ENCODE data around the gene STX4.
"Not testable (repeated sequence)": the region's sequence is repeated elsewhere in the genome, so short reads cannot be mapped to it uniquely, and the experiment has no call there.

Gene STX4

GRCh38 chr16:31011815-31012214 is 21.5 kb upstream of the STX4 start:
- DNase-seq; in situ Hi-C loops (cut with MboI; ENCODE audit: low pct_unique_long_range_greater_than_20kb, low sequenced_read_pairs): not testable (repeated sequence)

DNA sequence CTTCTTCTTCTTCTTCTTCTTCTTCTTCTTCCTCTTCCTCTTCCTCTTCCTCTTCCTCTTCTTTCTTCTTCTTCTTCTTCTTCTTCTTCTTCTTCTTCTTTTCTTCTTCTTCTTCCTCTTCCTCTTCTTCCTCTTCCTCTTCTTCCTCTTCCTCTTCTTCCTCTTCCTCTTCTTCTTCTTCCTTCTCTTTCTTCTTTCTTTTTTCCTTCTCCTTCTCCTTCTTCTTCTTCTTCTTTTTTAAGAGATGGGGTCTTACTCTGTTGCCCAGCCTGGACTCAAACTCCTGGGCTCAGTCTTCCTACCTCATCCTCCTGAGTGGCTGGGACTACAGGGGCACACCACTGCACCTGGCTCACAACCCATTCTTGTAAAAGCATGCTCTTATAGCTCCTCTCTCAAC is 20.1 kb upstream of the STX4 start:
- in situ Hi-C loops (cut with MboI; ENCODE audit: low pct_unique_long_range_greater_than_20kb, low sequenced_read_pairs); DNase-seq: not testable (repeated sequence)

- in situ Hi-C loops (cut with MboI; ENCODE audit: low pct_unique_long_range_greater_than_20kb, low sequenced_read_pairs): no loop called here
- DNase-seq: no peak
Measured at GRCh38 chr16:31016018-31016417, 17.3 kb upstream of the STX4 start.

- in situ Hi-C loops (cut with MboI; ENCODE audit: low pct_unique_long_range_greater_than_20kb, low sequenced_read_pairs): not testable (repeated sequence)
Measured at GRCh38 chr16:31017756-31018155, 15.6 kb upstream of the STX4 start.

DNA sequence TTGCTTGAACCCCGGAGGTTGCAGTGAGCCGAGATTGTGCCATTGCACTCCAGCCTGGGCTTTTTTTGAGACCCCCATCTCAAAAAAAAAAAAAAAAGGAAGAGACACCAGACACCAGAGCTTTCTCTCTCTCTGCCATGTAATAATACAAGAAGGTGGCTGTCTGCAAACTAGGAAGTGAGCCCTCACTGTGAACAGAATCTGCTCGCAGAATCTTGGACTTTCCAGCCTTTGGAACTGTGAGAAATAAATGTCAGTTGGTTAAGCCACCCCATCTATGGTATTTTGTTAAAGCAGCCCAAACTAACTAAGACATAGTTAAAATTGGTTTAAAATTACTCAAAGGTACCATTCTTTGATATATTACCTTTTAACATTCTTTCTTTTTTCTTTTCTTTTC is 12.8 kb upstream of the STX4 start:
- in situ Hi-C loops (cut with MboI; ENCODE audit: low pct_unique_long_range_greater_than_20kb, low sequenced_read_pairs): no loop called here
- DNase-seq: no peak

More at GRCh38 chr16:31017756-31018155, 15.6 kb upstream of the STX4 start:
- not testable (repeated sequence) for DNase-seq

GRCh38 chr16:31022544-31023251 is 10.7 kb upstream of the STX4 start:
- in situ Hi-C loops (cut with MboI; ENCODE audit: low pct_unique_long_range_greater_than_20kb, low sequenced_read_pairs): no loop called here
- no peak for DNase-seq

DNA sequence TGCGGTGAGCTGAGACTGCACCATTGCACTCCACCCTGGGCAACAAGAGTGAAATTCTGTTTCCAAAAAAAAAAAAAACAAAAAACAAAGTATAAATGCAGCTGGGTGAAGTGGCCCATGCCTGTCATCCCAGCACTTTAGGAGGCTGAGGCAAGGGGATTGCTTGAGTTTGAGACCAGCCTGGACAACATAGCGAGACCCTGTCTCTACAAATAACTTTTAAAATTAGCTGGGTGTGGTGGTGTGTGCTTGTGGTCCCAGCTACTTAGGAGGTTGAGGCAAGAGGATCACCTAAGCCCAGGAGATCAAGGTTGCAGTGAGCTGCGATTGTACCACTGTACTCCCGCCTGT is 10.1 kb upstream of the STX4 start:
- no peak for DNase-seq
- in situ Hi-C loops (cut with MboI; ENCODE audit: low pct_unique_long_range_greater_than_20kb, low sequenced_read_pairs): no loop called here

DNA sequence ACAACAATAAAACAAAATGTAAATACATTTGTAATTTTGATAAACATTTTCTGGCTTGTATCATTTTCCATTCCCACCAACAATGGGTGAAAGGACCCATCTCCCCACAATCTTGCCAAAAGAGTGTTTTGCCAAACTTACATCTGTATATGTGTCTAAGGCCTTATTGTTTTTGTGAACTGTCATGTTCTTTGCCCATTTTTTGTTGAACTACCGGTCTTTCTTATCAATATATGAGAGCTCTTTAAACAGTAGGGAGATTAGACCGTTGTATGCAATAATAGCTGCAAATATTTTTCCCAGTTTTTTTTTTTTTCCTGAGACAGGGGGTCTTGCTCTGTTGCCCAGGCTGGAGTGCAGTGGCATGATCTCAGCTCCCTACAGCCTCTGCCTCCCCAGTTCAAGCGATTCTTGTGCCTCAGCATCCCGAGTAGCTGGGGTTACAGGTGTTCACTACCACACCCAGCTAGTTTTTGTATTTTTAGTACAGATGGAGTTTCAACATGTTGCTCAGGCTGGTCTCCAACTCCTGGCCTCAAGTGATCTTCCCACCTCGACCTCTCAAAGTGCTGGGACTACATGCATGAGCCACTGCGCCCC is 9.6 kb upstream of the STX4 start:
- in situ Hi-C loops (cut with MboI; ENCODE audit: low pct_unique_long_range_greater_than_20kb, low sequenced_read_pairs): no loop called here
- no peak for DNase-seq

GRCh38 chr16:31025339-31025738 is 8.0 kb upstream of the STX4 start:
- in situ Hi-C loops (cut with MboI; ENCODE audit: low pct_unique_long_range_greater_than_20kb, low sequenced_read_pairs): no loop called here
- DNase-seq: no peak

DNA sequence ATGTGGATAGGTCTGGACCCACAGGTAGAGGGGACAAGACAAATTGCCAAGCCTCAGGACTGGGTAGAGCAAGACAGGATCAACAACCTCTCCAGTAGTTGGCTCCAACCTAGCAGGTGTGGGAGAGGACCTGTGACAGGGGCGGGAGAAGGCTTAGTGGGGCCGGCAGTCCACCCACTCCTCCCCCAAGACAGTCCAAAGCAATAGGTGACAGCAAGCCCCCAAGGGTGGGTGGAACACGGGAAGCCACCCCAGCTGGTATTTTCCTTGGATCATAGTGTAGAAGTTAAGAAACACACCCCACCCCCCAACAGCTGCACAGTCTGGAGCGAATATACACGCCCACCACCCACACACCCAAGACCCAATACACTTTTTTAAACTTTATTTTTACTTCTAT is 4.1 kb upstream of the STX4 start:
- in situ Hi-C loops (cut with MboI; ENCODE audit: low pct_unique_long_range_greater_than_20kb, low sequenced_read_pairs): no loop called here
- DNase-seq: no peak

GRCh38 chr16:31031276-31031675 is 2.1 kb upstream of the STX4 start:
- in situ Hi-C loops (cut with MboI; ENCODE audit: low pct_unique_long_range_greater_than_20kb, low sequenced_read_pairs): no loop called here

GRCh38 chr16:31033709-31034492 is 543 bp downstream of the STX4 start:
- in situ Hi-C loops (cut with MboI; ENCODE audit: low pct_unique_long_range_greater_than_20kb, low sequenced_read_pairs): no loop called here
- peak; percentile 76 for DNase-seq

More at GRCh38 chr16:31031276-31031675, 2.1 kb upstream of the STX4 start:
- DNase-seq: no peak

DNA sequence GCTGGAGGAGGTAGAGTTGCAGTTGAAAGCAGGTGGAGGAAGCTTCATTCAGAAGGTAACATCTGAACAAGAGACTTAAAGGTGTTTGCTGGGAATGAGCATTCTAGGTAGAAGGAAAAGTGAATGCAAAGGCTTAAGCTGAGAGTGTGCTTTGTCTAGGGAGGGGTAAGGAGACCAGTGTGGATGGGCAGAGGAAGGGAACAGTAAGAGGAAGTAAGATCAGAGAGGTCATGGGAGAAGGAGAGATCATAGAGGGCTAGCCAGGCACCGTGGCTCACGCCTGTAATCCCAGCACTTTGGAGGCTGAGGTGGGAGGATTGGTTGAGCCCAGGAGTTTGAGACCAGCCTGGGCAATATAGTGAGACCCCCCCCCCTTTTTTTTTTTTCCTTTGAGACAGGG is 3.3 kb downstream of the STX4 start:
- DNase-seq: peak; percentile 24
- in situ Hi-C loops (cut with MboI; ENCODE audit: low pct_unique_long_range_greater_than_20kb, low sequenced_read_pairs): no loop called here

- in situ Hi-C loops (cut with MboI; ENCODE audit: low pct_unique_long_range_greater_than_20kb, low sequenced_read_pairs): no loop called here
- no peak for DNase-seq
Measured at GRCh38 chr16:31038993-31039392, 5.6 kb downstream of the STX4 start.

DNA sequence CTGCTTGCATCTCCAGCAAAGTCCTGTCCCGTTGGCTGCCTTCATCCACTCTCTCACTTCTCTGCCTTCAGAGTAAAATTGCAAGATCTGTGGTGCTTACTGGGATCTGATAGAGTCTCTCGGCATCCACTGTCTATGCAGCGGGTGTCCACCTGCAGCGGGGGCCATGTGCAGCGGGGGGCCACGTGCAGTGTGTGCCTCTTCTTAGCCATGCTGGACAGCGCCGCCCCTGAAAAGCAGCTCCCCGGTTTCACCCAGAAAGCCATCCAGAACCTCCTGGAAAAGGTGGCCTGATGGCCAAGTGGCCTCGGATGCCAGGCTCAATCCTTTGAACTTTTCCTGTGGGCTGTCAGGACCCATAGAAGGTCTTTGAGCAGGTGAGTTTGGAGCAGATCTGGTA is 9.5 kb downstream of the STX4 start:
- DNase-seq: no peak
- in situ Hi-C loops (cut with MboI; ENCODE audit: low pct_unique_long_range_greater_than_20kb, low sequenced_read_pairs): no loop called here

DNA sequence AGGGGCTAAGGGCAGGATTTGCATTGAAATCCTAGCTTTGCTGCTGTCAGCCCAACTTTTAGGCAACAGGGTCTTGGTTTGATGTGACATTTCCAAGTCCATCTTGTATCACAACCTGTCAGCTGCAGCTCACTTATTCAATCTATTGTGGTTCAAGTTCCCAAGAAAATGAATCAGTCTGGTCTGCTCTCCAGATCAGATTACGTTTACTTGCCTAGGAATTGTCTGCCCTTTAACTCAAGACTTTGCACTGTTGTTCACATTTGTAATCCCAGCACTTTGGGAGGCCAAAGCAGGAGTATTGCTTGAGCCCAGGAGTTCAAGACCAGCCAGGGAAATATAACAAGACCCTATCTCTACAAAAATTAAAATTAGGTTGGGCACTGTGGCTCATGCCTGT is 10.0 kb downstream of the STX4 start:
- in situ Hi-C loops (cut with MboI; ENCODE audit: low pct_unique_long_range_greater_than_20kb, low sequenced_read_pairs): no loop called here
- DNase-seq: no peak

DNA sequence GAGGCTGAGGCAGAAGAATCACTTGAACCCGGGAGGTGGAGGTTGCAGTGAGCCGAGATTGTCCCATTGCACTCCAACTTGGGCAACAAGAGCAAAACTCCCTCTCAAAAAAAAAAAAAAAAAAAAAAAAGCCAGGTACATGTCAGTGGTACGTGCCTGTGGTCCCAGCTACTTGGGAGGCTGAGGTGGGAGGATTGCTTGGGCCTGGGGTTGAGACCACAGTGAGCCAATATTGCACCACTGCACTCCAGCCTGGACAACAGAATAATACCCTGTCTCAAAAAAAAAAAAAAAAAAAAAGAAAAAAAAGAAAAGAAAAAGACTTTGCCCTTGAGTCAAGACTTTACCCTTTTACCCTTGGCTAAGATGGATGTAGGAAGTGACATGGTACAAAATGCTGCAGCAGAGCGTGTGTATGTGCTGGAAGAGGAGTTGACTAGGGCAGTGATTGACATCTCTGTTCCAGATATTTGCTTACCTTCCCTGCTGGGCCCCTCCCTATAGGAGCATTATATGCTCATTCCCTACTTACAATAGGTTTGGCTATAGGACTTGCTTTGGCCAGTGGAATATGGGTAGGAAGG is 10.6 kb downstream of the STX4 start:
- in situ Hi-C loops (cut with MboI; ENCODE audit: low pct_unique_long_range_greater_than_20kb, low sequenced_read_pairs): no loop called here
- no peak for DNase-seq

DNA sequence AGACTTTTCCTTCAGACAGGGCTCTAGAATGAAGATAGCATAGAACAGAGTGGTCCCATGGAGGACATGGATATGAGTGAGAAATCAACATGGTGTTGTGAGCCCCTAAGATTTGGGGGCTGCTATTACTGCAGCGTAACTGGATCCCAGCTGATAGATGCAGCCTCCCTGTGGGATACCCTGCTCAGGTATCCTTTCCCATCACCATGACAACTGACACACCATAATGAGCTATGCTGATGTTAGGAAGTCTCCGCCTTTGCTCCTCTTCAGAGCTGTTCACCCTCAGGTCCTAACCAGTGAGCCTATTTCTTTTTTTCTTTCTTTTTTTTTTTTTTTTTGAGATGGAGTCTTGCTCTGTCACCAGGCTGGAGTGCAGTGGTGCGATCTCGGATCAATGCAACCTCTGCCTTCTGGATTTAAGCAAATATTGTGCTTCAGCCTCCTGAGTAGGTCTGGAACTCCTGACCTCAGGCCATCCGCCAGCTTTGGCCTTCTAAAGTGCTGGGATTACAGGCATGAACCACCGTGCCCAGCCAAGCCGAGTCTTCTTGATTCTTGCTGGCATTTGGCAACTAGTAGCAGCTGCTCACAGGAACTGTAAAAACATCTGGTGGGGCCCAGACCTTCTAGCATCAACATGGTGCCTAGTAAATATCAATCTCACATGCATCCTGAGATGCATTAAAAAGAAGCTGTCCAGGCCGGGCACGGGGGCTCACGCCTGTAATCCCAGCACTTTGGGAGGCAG is 17.1 kb downstream of the STX4 start:
- in situ Hi-C loops (cut with MboI; ENCODE audit: low pct_unique_long_range_greater_than_20kb, low sequenced_read_pairs): no loop called here
- no peak for DNase-seq

- no peak for DNase-seq
- in situ Hi-C loops (cut with MboI; ENCODE audit: low pct_unique_long_range_greater_than_20kb, low sequenced_read_pairs): no loop called here
Measured at GRCh38 chr16:31052114-31052513, 18.8 kb downstream of the STX4 start.

Measured in KBM-7 (cell line).